ENCODE results near the gene MFN2.

MFN2 gene

GRCh38 chr1:11963622-11964021, 16.6 kb upstream of the MFN2 start:
- no peak overlapping the region for H3K9ac ChIP-seq (ENCODE audit: low read length)
- H3K36me3 ChIP-seq (ENCODE audit: insufficient read depth, low read length) = peaks cover 44% of the 10 kb centered on the region
- no peaks in the 10 kb centered on the region for H3K4me1 ChIP-seq (ENCODE audit: insufficient read depth, low read length)
- no peak overlapping the region for H3K4me3 ChIP-seq (ENCODE audit: low read depth in 1 of 2, low read length in 2 of 2)
- H3K27me3 ChIP-seq (ENCODE audit: control insufficient read depth in 1 of 2, insufficient read depth in 2 of 2, low read length in 2 of 2) = no peaks in the 10 kb centered on the region
- H3K27ac ChIP-seq (ENCODE audit: low read depth, low read length) = no peak overlapping the region
- H3K9me3 ChIP-seq (ENCODE audit: low read length) = no peaks in the 10 kb centered on the region

- H3K9me3 ChIP-seq (ENCODE audit: low read length) = no peaks in the 10 kb centered on the region
- no peak overlapping the region for H3K4me3 ChIP-seq (ENCODE audit: low read depth in 1 of 2, low read length in 2 of 2)
- H3K9ac ChIP-seq (ENCODE audit: low read length) = no peak overlapping the region
- no peak overlapping the region for H3K27ac ChIP-seq (ENCODE audit: low read depth, low read length)
- no peaks in the 10 kb centered on the region for H3K4me1 ChIP-seq (ENCODE audit: insufficient read depth, low read length)
- H3K36me3 ChIP-seq (ENCODE audit: insufficient read depth, low read length) = peaks cover 45% of the 10 kb centered on the region
- H3K27me3 ChIP-seq (ENCODE audit: control insufficient read depth in 1 of 2, insufficient read depth in 2 of 2, low read length in 2 of 2) = no peaks in the 10 kb centered on the region
Measured at GRCh38 chr1:11964656-11965055, 15.6 kb upstream of the MFN2 start.

DNA sequence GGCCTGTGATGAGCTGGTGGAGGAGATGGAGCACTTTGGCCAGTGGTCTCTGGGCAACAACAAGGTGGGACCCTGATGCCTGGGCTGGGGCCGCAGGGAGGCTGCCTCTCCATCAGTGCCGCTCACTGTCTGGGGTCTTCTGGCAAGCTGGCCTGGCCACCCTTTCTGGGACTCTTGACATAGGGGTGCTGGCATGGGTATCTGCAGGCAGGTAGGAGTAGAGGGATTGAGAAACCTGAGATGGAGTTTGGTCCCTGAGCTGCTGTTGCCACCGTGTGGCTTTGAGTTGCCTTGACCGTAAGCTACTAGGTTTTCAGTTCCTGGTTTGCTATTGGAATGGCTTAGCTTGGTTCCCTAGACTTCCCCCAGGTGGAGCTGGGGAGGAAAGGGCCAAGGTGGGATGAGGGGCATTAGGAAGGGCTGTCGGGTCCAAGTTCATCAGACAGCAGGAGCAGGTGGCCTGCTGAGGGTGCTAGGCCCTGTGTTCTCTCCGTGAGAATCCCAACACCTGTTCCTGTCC, 13.2 kb upstream of the MFN2 start:
- Histone ChIP-seq H3K9ac (ENCODE audit: low read length) (no peak overlapping the region), H3K36me3 (ENCODE audit: insufficient read depth, low read length) (peaks cover 41% of the 10 kb centered on the region), H3K4me3 (ENCODE audit: low read depth in 1 of 2, low read length in 2 of 2) (no peak overlapping the region), H3K27ac (ENCODE audit: low read depth, low read length) (no peak overlapping the region), H3K27me3 (ENCODE audit: control insufficient read depth in 1 of 2, insufficient read depth in 2 of 2, low read length in 2 of 2) (no peaks in the 10 kb centered on the region), H3K4me1 (ENCODE audit: insufficient read depth, low read length) (no peaks in the 10 kb centered on the region), H3K9me3 (ENCODE audit: low read length) (no peaks in the 10 kb centered on the region)

DNA sequence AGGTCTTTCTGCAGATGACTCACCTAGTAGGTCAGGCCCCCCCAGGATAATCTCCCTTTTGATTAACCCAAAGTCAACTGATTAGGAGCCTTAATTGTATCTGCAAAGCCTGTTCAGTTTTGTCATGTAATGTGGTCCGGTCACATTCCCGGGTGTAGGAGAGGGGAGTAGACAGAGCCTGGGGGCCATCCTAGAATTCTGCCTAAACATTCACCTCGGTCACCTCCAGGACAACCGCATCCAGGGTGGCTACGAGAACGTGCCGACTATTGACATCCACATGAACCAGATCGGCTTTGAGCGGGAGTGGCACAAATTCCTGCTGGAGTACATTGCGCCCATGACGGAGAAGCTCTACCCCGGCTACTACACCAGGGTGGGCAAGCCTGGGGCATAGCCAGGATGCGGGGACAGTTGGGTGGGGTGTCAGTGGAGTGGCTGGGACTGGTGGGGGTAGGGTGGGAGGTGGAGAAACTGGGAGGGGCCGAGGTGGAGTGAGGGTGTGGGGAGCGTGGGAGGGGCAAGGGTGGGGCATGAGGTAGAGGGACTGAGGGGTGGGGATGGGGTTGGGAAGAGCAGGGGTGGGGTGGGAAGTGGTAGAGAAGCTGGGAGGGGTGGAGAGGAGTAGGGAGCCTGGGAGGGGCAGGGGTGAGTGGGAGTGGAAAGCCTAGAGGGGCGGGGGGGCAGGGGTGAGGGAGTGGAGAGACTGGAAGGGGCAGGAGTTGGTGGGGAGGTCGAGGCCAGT, 9.6 kb upstream of the MFN2 start:
- H3K9me3 ChIP-seq (ENCODE audit: low read length) = no peaks in the 10 kb centered on the region
- H3K27me3 ChIP-seq (ENCODE audit: control insufficient read depth in 1 of 2, insufficient read depth in 2 of 2, low read length in 2 of 2) = no peaks in the 10 kb centered on the region
- no peak overlapping the region for H3K27ac ChIP-seq (ENCODE audit: low read depth, low read length)
- no peaks in the 10 kb centered on the region for H3K4me1 ChIP-seq (ENCODE audit: insufficient read depth, low read length)
- H3K4me3 ChIP-seq (ENCODE audit: low read depth in 1 of 2, low read length in 2 of 2) = no peak overlapping the region
- H3K9ac ChIP-seq (ENCODE audit: low read length) = no peak overlapping the region
- H3K36me3 ChIP-seq (ENCODE audit: insufficient read depth, low read length) = peaks cover 45% of the 10 kb centered on the region

DNA sequence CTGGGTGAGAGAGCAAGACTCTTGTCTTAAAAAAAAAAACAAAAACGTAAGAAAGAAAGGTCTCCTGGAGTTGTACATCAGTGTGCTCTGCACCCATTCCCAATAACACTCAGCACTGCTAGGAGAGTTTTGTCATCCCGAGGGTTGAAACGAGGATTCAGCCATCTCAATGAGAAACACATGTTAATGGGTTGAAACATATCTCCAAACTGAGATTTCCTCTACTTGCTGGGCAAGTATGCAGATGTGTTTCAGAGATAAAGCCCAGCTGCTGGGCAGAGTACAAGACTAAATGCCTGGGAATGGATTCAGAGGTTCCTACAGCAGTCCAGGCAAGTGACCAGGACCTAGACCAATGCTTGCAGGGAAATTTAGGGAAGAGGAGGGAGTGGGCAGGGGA, 2.6 kb upstream of the MFN2 start:
- Histone ChIP-seq H3K9ac (ENCODE audit: low read length) (no peak overlapping the region), H3K4me3 (ENCODE audit: low read depth in 1 of 2, low read length in 2 of 2) (no peak overlapping the region), H3K4me1 (ENCODE audit: insufficient read depth, low read length) (peaks cover 34% of the 10 kb centered on the region), H3K9me3 (ENCODE audit: low read length) (no peaks in the 10 kb centered on the region), H3K27ac (ENCODE audit: low read depth, low read length) (no peak overlapping the region), H3K36me3 (ENCODE audit: insufficient read depth, low read length) (peaks cover 30% of the 10 kb centered on the region), H3K27me3 (ENCODE audit: control insufficient read depth in 1 of 2, insufficient read depth in 2 of 2, low read length in 2 of 2) (no peaks in the 10 kb centered on the region)

- Histone ChIP-seq H3K36me3 (ENCODE audit: insufficient read depth, low read length) (peaks cover 34% of the 10 kb centered on the region), H3K27me3 (ENCODE audit: control insufficient read depth in 1 of 2, insufficient read depth in 2 of 2, low read length in 2 of 2) (no peaks in the 10 kb centered on the region), H3K27ac (ENCODE audit: low read depth, low read length) (no peak overlapping the region)
Measured at GRCh38 chr1:11978301-11978700, 1.9 kb upstream of the MFN2 start.

GRCh38 chr1:11979028-11979850, 1.0 kb upstream of the MFN2 start:
- no peaks in the 10 kb centered on the region for H3K9me3 ChIP-seq (ENCODE audit: low read length)
- peaks cover 37% of the 10 kb centered on the region for H3K4me1 ChIP-seq (ENCODE audit: insufficient read depth, low read length)
- H3K9ac ChIP-seq (ENCODE audit: low read length) = peak overlapping the region; percentile 44
- H3K4me3 ChIP-seq (ENCODE audit: low read depth in 1 of 2, low read length in 2 of 2) = peak overlapping the region in 1 of 2 donors; percentile 94
- no peaks in the 10 kb centered on the region for H3K27me3 ChIP-seq (ENCODE audit: control insufficient read depth in 1 of 2, insufficient read depth in 2 of 2, low read length in 2 of 2)
- peaks cover 35% of the 10 kb centered on the region for H3K36me3 ChIP-seq (ENCODE audit: insufficient read depth, low read length)
- peak overlapping the region; percentile 94 for H3K27ac ChIP-seq (ENCODE audit: low read depth, low read length)

More at GRCh38 chr1:11978301-11978700, 1.9 kb upstream of the MFN2 start:
- Histone ChIP-seq H3K9me3 (ENCODE audit: low read length) (no peaks in the 10 kb centered on the region), H3K9ac (ENCODE audit: low read length) (no peak overlapping the region), H3K4me1 (ENCODE audit: insufficient read depth, low read length) (peaks cover 34% of the 10 kb centered on the region), H3K4me3 (ENCODE audit: low read depth in 1 of 2, low read length in 2 of 2) (no peak overlapping the region)

DNA sequence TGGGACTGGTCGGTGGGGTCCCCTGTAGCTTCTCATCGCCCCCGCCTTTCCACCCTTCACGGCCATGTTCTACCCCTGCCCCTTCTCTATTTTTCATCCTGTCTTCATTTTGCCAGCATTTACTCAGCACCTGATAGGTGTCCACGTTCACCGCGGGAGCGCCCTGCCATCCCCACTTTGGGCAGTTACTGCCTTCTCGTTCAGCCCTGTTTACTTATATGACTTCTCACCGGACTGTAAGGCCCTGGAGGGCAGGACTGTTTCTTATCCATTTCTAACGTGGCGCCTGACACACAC, 380 bp downstream of the MFN2 start:
- Histone ChIP-seq H3K27ac (ENCODE audit: low read depth, low read length) (peak overlapping the region; percentile 94), H3K27me3 (ENCODE audit: control insufficient read depth in 1 of 2, insufficient read depth in 2 of 2, low read length in 2 of 2) (no peaks in the 10 kb centered on the region), H3K36me3 (ENCODE audit: insufficient read depth, low read length) (peaks cover 30% of the 10 kb centered on the region), H3K9me3 (ENCODE audit: low read length) (no peaks in the 10 kb centered on the region), H3K9ac (ENCODE audit: low read length) (peak overlapping the region; percentile 100), H3K4me3 (ENCODE audit: low read depth in 1 of 2, low read length in 2 of 2) (peak overlapping the region; percentile 91 to 94), H3K4me1 (ENCODE audit: insufficient read depth, low read length) (peaks cover 40% of the 10 kb centered on the region)

DNA sequence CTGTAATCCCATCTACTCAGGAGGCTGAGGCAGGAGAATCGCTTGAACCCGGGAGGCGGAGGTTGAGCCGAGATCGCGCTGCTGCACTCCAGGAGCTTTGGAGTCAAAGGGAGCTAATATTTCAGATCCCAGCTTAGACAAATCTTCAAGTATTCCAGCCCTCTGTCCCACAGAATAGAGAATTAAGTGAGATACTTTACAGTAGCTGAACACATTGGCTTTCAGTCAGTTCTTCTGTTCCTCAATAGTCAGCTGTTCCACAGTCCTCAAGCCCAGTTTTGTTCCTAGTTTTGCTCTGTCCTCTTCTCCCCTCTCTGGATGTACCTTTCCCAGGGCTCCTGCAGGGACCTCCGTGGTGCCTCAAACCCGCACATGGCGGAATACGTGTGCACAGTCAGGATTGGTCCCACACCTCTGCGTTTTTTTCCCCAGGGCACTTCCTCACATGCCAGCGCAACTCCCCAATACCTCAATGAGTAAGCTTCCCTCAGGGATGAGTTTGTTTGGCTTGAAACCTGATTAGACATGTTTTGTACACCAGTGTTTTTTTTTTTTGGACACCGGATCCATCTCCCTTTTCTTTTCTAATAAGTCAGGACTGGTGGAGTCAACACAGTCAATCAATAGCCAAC, 1.2 kb downstream of the MFN2 start:
- H3K27ac ChIP-seq (ENCODE audit: low read depth, low read length) = no peak overlapping the region
- H3K4me1 ChIP-seq (ENCODE audit: insufficient read depth, low read length) = peaks cover 40% of the 10 kb centered on the region
- H3K9ac ChIP-seq (ENCODE audit: low read length) = peak overlapping the region; percentile 100
- no peak overlapping the region for H3K4me3 ChIP-seq (ENCODE audit: low read depth in 1 of 2, low read length in 2 of 2)
- no peaks in the 10 kb centered on the region for H3K9me3 ChIP-seq (ENCODE audit: low read length)
- no peaks in the 10 kb centered on the region for H3K27me3 ChIP-seq (ENCODE audit: control insufficient read depth in 1 of 2, insufficient read depth in 2 of 2, low read length in 2 of 2)
- H3K36me3 ChIP-seq (ENCODE audit: insufficient read depth, low read length) = peaks cover 37% of the 10 kb centered on the region

GRCh38 chr1:11982010-11982392, 1.8 kb downstream of the MFN2 start:
- H3K4me1 ChIP-seq (ENCODE audit: insufficient read depth, low read length) = peaks cover 40% of the 10 kb centered on the region
- no peaks in the 10 kb centered on the region for H3K9me3 ChIP-seq (ENCODE audit: low read length)
- no peak overlapping the region for H3K27ac ChIP-seq (ENCODE audit: low read depth, low read length)
- peaks cover 37% of the 10 kb centered on the region for H3K36me3 ChIP-seq (ENCODE audit: insufficient read depth, low read length)
- no peak overlapping the region for H3K4me3 ChIP-seq (ENCODE audit: low read depth in 1 of 2, low read length in 2 of 2)
- H3K9ac ChIP-seq (ENCODE audit: low read length) = no peak overlapping the region
- H3K27me3 ChIP-seq (ENCODE audit: control insufficient read depth in 1 of 2, insufficient read depth in 2 of 2, low read length in 2 of 2) = no peaks in the 10 kb centered on the region

DNA sequence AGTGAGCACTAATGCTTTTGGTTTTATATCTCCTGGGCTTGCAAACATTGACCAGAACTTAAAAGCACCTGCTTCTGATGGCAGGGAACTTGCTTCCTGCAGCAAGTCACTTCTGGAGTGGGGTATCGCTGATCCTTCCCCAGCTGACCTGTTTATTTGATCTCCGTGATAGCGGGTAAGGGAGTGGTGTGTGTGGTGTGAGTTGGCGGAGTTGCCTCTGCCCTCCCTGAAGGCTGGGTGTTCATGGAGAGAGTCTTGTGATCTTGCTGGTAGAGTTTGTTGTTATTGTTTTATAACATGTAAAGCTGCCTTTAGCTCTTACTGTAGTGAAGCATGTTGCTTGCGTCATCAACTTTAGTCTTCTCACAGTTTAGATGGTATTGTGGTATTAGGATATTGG, 3.9 kb downstream of the MFN2 start:
- no peak overlapping the region for H3K27ac ChIP-seq (ENCODE audit: low read depth, low read length)
- H3K4me1 ChIP-seq (ENCODE audit: insufficient read depth, low read length) = peaks cover 33% of the 10 kb centered on the region
- H3K4me3 ChIP-seq (ENCODE audit: low read depth in 1 of 2, low read length in 2 of 2) = no peak overlapping the region
- H3K27me3 ChIP-seq (ENCODE audit: control insufficient read depth in 1 of 2, insufficient read depth in 2 of 2, low read length in 2 of 2) = no peaks in the 10 kb centered on the region
- peaks cover 44% of the 10 kb centered on the region for H3K36me3 ChIP-seq (ENCODE audit: insufficient read depth, low read length)
- no peaks in the 10 kb centered on the region for H3K9me3 ChIP-seq (ENCODE audit: low read length)
- no peak overlapping the region for H3K9ac ChIP-seq (ENCODE audit: low read length)
